SK-N-MC (cell line): ENCODE results near the gene CTNNA2.

ENCODE experiments used
- EZH2 ChIP-seq: fragments of 200-600 bp; sonication (generic); IDR thresholded peaks from one replicate; pipeline ENCODE4 v1.6.1; 2017; ENCODE audit warnings: antibody characterized with exemption
- FOXP2 ChIP-seq: optimal IDR thresholded peaks from 2 replicates; pipeline ENCODE3; 2011; ENCODE audit warnings: mild to moderate bottlenecking, moderate library complexity; ENCODE audit not compliant: insufficient read depth; ENCODE audit errors: extremely low read length, control extremely low read depth
- POLR2AphosphoS5 ChIP-seq: IDR thresholded peaks from 2 replicates; pipeline ENCODE4 v1.6.1; 2012; ENCODE audit warnings: mild to moderate bottlenecking, low read depth, low read length, borderline replicate concordance

DNA sequence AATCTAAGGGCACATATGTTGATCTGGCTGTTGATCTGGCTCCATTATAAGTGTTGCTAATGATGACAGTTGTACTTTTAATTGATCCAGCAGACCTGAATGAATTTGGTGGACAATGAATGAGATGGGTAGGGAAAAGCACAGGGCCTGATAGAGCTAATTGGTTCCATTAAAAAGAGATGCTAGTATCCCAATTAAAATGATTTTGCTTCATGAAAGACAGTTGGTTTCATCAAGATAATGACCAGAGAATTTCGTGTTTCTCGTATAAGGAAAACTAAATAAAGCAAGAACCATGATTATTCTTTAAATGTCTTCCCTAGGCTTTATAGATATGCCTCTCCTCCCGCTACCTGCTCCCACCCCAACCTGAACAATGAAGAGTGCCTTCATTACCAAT lies 900.3 kb downstream of the CTNNA2 start:
- no peak for TF ChIP-seq EZH2
- TF ChIP-seq POLR2AphosphoS5 = no peak
- TF ChIP-seq FOXP2 = no peak
